ENCODE data around the gene PNPLA7. TPM values are rescaled to one million over a fixed set of nuclear protein-coding genes. Genes with fewer than 3 reads are reported as not detected.
A peak's percentile ranks its signal among the peaks of the same experiment; 100 is the strongest.
"Not testable (repeated sequence)": the region's sequence is repeated elsewhere in the genome, so short reads cannot be mapped to it uniquely, and the experiment has no call there.

The PNPLA7 gene
- total RNA-seq, 1 donor from 2014 or later, result 13.7 TPM

- ATAC-seq, result no peak
- TF ChIP-seq CTCF (IDR thresholded peaks at IDR 0.05), result no peak
Measured at GRCh38 chr9:137524161-137524980, 25.8 kb downstream of the PNPLA7 start.

GRCh38 chr9:137522746-137523455, 27.3 kb downstream of the PNPLA7 start:
- peaks cover 3% of the 10 kb centered on the region for H3K36me3 ChIP-seq
- ATAC-seq (peak; percentile 20), DNase-seq (no peak)
- no peak overlapping the region for H3K27ac ChIP-seq
- H3K9me3 ChIP-seq, result no peaks in the 10 kb centered on the region
- intact Hi-C loops (cut with DNase I), result loop anchor here (10.0 kb wide), 1 partner anchor 238 kb away; no protein-coding TSS in a partner anchor
- no peak for TF ChIP-seq CTCF (IDR thresholded peaks at IDR 0.05)
- no peaks in the 10 kb centered on the region for H3K4me1 ChIP-seq
- no peaks in the 10 kb centered on the region for H3K27me3 ChIP-seq
- H3K4me3 ChIP-seq, result no peak overlapping the region

More at GRCh38 chr9:137524161-137524980, 25.8 kb downstream of the PNPLA7 start:
- H3K27ac ChIP-seq, result no peak overlapping the region
- H3K9me3 ChIP-seq, result no peaks in the 10 kb centered on the region
- no peaks in the 10 kb centered on the region for H3K27me3 ChIP-seq
- no peak overlapping the region for H3K4me3 ChIP-seq
- no peak for DNase-seq
- intact Hi-C loops (cut with DNase I), result loop anchor here (10.0 kb wide), 1 partner anchor 240 kb away; no protein-coding TSS in a partner anchor
- no peaks in the 10 kb centered on the region for H3K4me1 ChIP-seq
- H3K36me3 ChIP-seq, result peaks cover 3% of the 10 kb centered on the region

GRCh38 chr9:137521405-137521985, 28.7 kb downstream of the PNPLA7 start:
- no peak for TF ChIP-seq CTCF (IDR thresholded peaks at IDR 0.05)
- no peak overlapping the region for H3K4me3 ChIP-seq
- no peaks in the 10 kb centered on the region for H3K27me3 ChIP-seq
- no peak for DNase-seq
- ATAC-seq, result peak; percentile 26
- intact Hi-C loops (cut with DNase I), result loop anchor here (10.0 kb wide), 1 partner anchor 237 kb away; no protein-coding TSS in a partner anchor
- H3K36me3 ChIP-seq, result peaks cover 3% of the 10 kb centered on the region
- H3K9me3 ChIP-seq, result no peaks in the 10 kb centered on the region
- no peak overlapping the region for H3K27ac ChIP-seq
- no peaks in the 10 kb centered on the region for H3K4me1 ChIP-seq

- H3K4me3 ChIP-seq, result no peak overlapping the region
- no peak overlapping the region for H3K27ac ChIP-seq
- intact Hi-C loops (cut with DNase I), result loop anchor here (10.0 kb wide), 1 partner anchor 236 kb away; no protein-coding TSS in a partner anchor
- no peak for ATAC-seq
- no peak for DNase-seq
- no peaks in the 10 kb centered on the region for H3K27me3 ChIP-seq
- H3K9me3 ChIP-seq, result no peaks in the 10 kb centered on the region
- H3K36me3 ChIP-seq, result peaks cover 3% of the 10 kb centered on the region
- TF ChIP-seq CTCF (IDR thresholded peaks at IDR 0.05), result no peak
- no peaks in the 10 kb centered on the region for H3K4me1 ChIP-seq
Measured at GRCh38 chr9:137520614-137521404, 29.4 kb downstream of the PNPLA7 start.

GRCh38 chr9:137519553-137519952, 30.6 kb downstream of the PNPLA7 start:
- no peaks in the 10 kb centered on the region for H3K4me1 ChIP-seq
- DNase-seq (no peak), ATAC-seq (no peak)
- no peaks in the 10 kb centered on the region for H3K27me3 ChIP-seq
- intact Hi-C loops (cut with DNase I), result no loop called here
- no peak overlapping the region for H3K27ac ChIP-seq
- no peak for TF ChIP-seq CTCF (IDR thresholded peaks at IDR 0.05)
- no peak overlapping the region for H3K4me3 ChIP-seq
- no peaks in the 10 kb centered on the region for H3K9me3 ChIP-seq
- H3K36me3 ChIP-seq, result peaks cover 3% of the 10 kb centered on the region

GRCh38 chr9:137518661-137519459, 31.3 kb downstream of the PNPLA7 start:
- H3K27ac ChIP-seq; H3K4me1 ChIP-seq; H3K27me3 ChIP-seq; ATAC-seq; DNase-seq; H3K36me3 ChIP-seq; H3K4me3 ChIP-seq; H3K9me3 ChIP-seq; intact Hi-C loops (cut with DNase I): not testable (repeated sequence)

All from upper lobe of right lung (tissue), 1 donor.